GOT3 (cell line): ENCODE data around the gene PKP2.

Experiments
- DNase-seq: peaks from one replicate; lab custom pipeline; 2025; ENCODE audit warnings: mixed read lengths; lab: John Stamatoyannopoulos, UW

The PKP2 gene

GRCh38 chr12:32896432-32897280 lies at the start of gene PKP2:
Gene PKP2 (minus strand): TSS chr12:32896777. CDS start chr12:32896731, 46 bp downstream.
- no peak for DNase-seq

GRCh38 chr12:32944195-32944594 lies 47.6 kb upstream of the PKP2 start:
- no peak for DNase-seq

GRCh38 chr12:32939801-32940200 lies 43.2 kb upstream of the PKP2 start:
- no peak for DNase-seq

GRCh38 chr12:32926963-32927362 lies 30.4 kb upstream of the PKP2 start:
- no peak for DNase-seq

- DNase-seq = no peak
These were observed 29.8 kb upstream of the PKP2 start for GRCh38 chr12:32926356-32926755.

- no peak for DNase-seq
These were observed 26.1 kb upstream of the PKP2 start for GRCh38 chr12:32922546-32923297.

GRCh38 chr12:32921397-32921796 lies 24.8 kb upstream of the PKP2 start:
- DNase-seq = no peak

- DNase-seq = no peak
These were observed 24.0 kb upstream of the PKP2 start for GRCh38 chr12:32920506-32921085.

- DNase-seq = no peak
These were observed 22.6 kb upstream of the PKP2 start for GRCh38 chr12:32918890-32919801.

- no peak for DNase-seq
These were observed 20.6 kb upstream of the PKP2 start for GRCh38 chr12:32917094-32917611.

GRCh38 chr12:32907898-32908476 lies 11.4 kb upstream of the PKP2 start:
- DNase-seq = no peak

- no peak for DNase-seq
These were observed 10.6 kb upstream of the PKP2 start for GRCh38 chr12:32907166-32907565.

GRCh38 chr12:32906399-32907165 lies 10.0 kb upstream of the PKP2 start:
- DNase-seq = no peak

GRCh38 chr12:32903763-32904162 lies 7.2 kb upstream of the PKP2 start:
- DNase-seq = no peak

- no peak for DNase-seq
These were observed 6.7 kb upstream of the PKP2 start for GRCh38 chr12:32903318-32903717.

- no peak for DNase-seq
These were observed 5.9 kb upstream of the PKP2 start for GRCh38 chr12:32902287-32902997.

- no peak for DNase-seq
These were observed 5.0 kb upstream of the PKP2 start for GRCh38 chr12:32901553-32901952.

GRCh38 chr12:32897687-32898573 lies 1.4 kb upstream of the PKP2 start:
- DNase-seq = no peak

- no peak for DNase-seq
These were observed 669 bp upstream of the PKP2 start for GRCh38 chr12:32897281-32897610.
